Esophagus muscularis mucosa (tissue), 4 donors: ENCODE measurements around the gene EEF1AKMT3. TPM values are rescaled to one million over a fixed set of nuclear protein-coding genes. Genes with fewer than 3 reads are reported as not detected.
A peak's percentile ranks its signal among the peaks of the same experiment; 100 is the strongest.

Experiments used
- DNase-seq: peaks from one replicate; pipeline ENCODE4 v3.0.0-alpha.2; 2017; ENCODE audit errors: extremely low spot score
- H3K27ac ChIP-seq, 4 donors: fragments of 200-600 bp; sonication (generic); replicated peaks in 1 of 4; 1 replicate in 3 of 4; 2 replicates in 1 of 4; pipeline ENCODE4 v1.5.1; 2016 to 2019; ENCODE audit warnings: mild to moderate bottlenecking in 1 of 4
- H3K27me3 ChIP-seq, 4 donors: fragments of 200-600 bp; sonication (generic); one replicate each; pipeline versions ENCODE4 v1.5.1 to v1.6.0; 2016 to 2019
- H3K36me3 ChIP-seq, 4 donors: fragments of 200-600 bp; sonication (generic); one replicate each; pipeline ENCODE4 v1.5.1; 2016 to 2019
- H3K4me1 ChIP-seq, 4 donors: fragments of 200-600 bp; sonication (generic); one replicate each; pipeline ENCODE4 v1.5.1; 2016 to 2019
- H3K4me3 ChIP-seq, 4 donors: fragments of 200-600 bp; sonication (generic); 1 replicate in 2 of 4; 2 replicates in 2 of 4; pipeline ENCODE4 v1.5.1; 2016 to 2019; ENCODE audit warnings: mild to moderate bottlenecking in 4 of 4, moderate library complexity in 1 of 4
- H3K9me3 ChIP-seq, 4 donors: fragments of 200-600 bp; sonication (generic); 1 replicate in 3 of 4; 2 replicates in 1 of 4; pipeline ENCODE4 v1.5.1; 2016 to 2019
- EP300 ChIP-seq: sonication (generic); formaldehyde crosslinking; IDR thresholded peaks from one replicate; pipeline ENCODE4 v1.6.1; 2017; ENCODE audit warnings: antibody characterized with exemption
- POLR2A ChIP-seq: fragments of 450-650 bp; IDR thresholded peaks from one replicate; pipeline ENCODE4 v1.6.1; 2017; ENCODE audit warnings: antibody characterized with exemption, moderate library complexity, mild to moderate bottlenecking, low read depth
- POLR2AphosphoS5 ChIP-seq, 2 donors: sonication (generic); formaldehyde crosslinking; IDR thresholded peaks; one replicate each; pipeline ENCODE4 v1.6.1; 2017; ENCODE audit warnings: antibody characterized with exemption in 2 of 2
- WGBS: methylation state at CpG from one replicate; pipeline ENCODE4 v1.1.5; 2018; 5-methylcytosine and 5-hydroxymethylcytosine counted together
- intact Hi-C: fragments of 100-400 bp; cut with DNase I; formaldehyde crosslinking; loops from one replicate; pipeline ENCODE4 v1.15.1; 2023
- total RNA-seq, 4 donors: library from RNA; depleted of rRNA; stranded (reverse); fragments of >200 nt; gene quantifications; one replicate each; pipeline versions ENCODE4 v1.1.0 to v1.2.1, GENCODE V29; 2016
- TF ChIP-seq, protein P1 (sequence below), 3 experiments: fragments of 200-600 bp in 2 of 3; fragments of 450-650 bp in 1 of 3; sonication (generic) in 2 of 3; IDR thresholded peaks; one replicate each; pipeline ENCODE4 v1.5.1; 2017 to 2019; ENCODE audit warnings: antibody characterized with exemption in 3 of 3, mild to moderate bottlenecking in 2 of 3, moderate library complexity in 1 of 3

The EEF1AKMT3 gene
- total RNA-seq, 4 donors from 2014 or later = 6.6 to 13.2 (median 10.0) TPM

DNA sequence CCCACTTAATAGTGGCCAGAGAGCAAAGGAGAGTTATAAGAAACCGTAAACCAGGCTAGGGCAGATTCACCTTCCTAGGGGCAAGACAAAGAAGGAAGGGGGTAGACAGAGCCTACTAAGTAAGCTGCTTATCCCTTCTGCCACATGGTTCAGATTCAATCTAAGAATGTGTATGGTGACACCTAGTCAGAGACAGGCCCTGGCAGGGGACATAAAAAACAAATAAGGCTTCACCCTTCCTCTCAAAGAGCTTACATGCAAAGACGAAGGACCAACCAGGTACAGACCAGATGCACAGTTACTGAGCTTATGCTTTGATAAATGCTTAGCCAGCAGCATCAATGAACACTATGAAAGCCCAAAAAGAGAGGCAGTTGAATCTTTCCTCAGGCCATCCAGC lies 10.0 kb upstream of the EEF1AKMT3 start:
- no peaks in the 10 kb centered on the region for H3K9me3 ChIP-seq
- DNase-seq = no peak
- H3K4me3 ChIP-seq = no peak overlapping the region
- intact Hi-C loops = no loop called here
- peaks cover 0 to 60% (median 36%) of the 10 kb centered on the region in 4 donors for H3K27me3 ChIP-seq
- H3K36me3 ChIP-seq = peaks cover 0 to 27% (median 16%) of the 10 kb centered on the region in 4 donors
- TF ChIP-seq POLR2AphosphoS5 (IDR thresholded peaks at IDR 0.05) = no peak
- TF ChIP-seq POLR2A = no peak
- TF ChIP-seq, protein P1, sequence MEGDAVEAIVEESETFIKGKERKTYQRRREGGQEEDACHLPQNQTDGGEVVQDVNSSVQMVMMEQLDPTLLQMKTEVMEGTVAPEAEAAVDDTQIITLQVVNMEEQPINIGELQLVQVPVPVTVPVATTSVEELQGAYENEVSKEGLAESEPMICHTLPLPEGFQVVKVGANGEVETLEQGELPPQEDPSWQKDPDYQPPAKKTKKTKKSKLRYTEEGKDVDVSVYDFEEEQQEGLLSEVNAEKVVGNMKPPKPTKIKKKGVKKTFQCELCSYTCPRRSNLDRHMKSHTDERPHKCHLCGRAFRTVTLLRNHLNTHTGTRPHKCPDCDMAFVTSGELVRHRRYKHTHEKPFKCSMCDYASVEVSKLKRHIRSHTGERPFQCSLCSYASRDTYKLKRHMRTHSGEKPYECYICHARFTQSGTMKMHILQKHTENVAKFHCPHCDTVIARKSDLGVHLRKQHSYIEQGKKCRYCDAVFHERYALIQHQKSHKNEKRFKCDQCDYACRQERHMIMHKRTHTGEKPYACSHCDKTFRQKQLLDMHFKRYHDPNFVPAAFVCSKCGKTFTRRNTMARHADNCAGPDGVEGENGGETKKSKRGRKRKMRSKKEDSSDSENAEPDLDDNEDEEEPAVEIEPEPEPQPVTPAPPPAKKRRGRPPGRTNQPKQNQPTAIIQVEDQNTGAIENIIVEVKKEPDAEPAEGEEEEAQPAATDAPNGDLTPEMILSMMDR (IDR thresholded peaks at IDR 0.05) = no peak
- no peak for TF ChIP-seq EP300
- peaks cover 25 to 34% (median 29%) of the 10 kb centered on the region in 4 donors for H3K4me1 ChIP-seq
- 88% methylated on average over 2 of the region's 2 CpGs for WGBS
- no peak overlapping the region for H3K27ac ChIP-seq

DNA sequence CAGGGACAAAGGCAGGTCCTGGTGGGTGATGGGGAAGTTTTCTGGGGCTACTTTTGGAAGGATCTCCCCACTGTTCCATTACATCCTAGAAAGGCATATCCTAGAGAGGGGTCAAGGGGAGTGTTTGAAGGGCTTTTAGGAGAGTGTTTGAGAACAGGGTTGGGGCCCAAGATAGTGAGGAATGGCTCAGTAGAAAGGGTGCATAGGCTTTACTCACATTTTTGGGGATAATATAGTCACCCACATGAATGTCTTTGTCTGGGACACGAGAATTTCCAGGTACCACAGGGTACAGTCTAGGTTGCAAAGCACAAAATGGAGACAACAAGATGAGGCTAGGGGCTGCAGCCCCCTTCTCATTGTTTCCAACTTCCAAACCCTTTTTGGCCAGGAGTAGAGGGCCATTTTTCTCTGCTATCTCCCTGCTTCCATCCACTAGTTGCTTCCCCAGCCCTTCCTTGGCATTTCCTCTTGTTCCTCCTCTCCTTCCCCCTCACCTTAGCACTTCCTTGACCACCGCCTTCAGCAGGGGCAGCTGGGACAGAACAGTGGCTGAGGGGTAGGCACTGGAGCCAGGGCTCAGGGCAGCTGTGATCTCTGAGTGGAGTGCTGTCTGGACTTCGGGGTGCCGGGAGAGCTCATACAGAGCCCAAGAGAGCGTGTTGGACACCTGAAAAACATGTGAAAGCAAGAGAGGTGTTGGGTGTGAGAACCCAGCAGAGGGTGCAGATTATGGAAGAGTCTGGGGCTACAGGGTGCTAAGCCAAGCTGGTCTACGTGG lies 8.3 kb upstream of the EEF1AKMT3 start:
- intact Hi-C loops = no loop called here
- H3K36me3 ChIP-seq = peaks cover 0 to 21% (median 11%) of the 10 kb centered on the region in 4 donors
- H3K4me3 ChIP-seq = peak overlapping the region in 2 of 4 donors; percentile 41 to 60
- DNase-seq = no peak
- peaks cover 25 to 34% (median 29%) of the 10 kb centered on the region in 4 donors for H3K4me1 ChIP-seq
- H3K27me3 ChIP-seq = peaks cover 0 to 60% (median 36%) of the 10 kb centered on the region in 4 donors
- no peak for TF ChIP-seq EP300
- TF ChIP-seq POLR2A = no peak
- TF ChIP-seq, protein P1 (IDR thresholded peaks at IDR 0.05) = no peak
- TF ChIP-seq POLR2AphosphoS5 (IDR thresholded peaks at IDR 0.05) = no peak
- H3K9me3 ChIP-seq = no peaks in the 10 kb centered on the region
- H3K27ac ChIP-seq = no peak overlapping the region
- 78% methylated on average over 6 of the region's 6 CpGs for WGBS

DNA sequence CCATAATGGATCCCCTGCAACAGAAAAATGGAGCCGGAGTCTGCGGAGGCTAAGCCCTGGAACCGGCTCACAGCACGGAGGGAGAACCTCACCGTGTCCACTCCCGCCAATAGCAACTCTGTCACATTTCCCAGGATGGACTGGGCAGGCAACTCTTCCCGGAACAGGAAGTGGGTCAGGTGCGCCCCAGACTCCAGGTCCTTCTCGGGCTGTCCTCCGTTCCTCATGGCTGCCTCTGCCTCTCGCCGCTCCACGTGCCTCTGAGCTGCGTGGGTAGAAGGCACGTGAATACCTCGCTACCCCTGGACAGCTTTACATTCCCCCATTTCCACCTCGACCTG lies 7.8 kb upstream of the EEF1AKMT3 start:
- H3K36me3 ChIP-seq = peaks cover 0 to 22% (median 16%) of the 10 kb centered on the region in 4 donors
- intact Hi-C loops = no loop called here
- DNase-seq = no peak
- H3K4me3 ChIP-seq = peak overlapping the region; percentile 41 to 60 (median 46)
- no peak overlapping the region for H3K27ac ChIP-seq
- WGBS = 37% methylated on average over 6 of the region's 17 CpGs
- no peaks in the 10 kb centered on the region for H3K9me3 ChIP-seq
- peaks cover 0 to 60% (median 36%) of the 10 kb centered on the region in 4 donors for H3K27me3 ChIP-seq
- peaks cover 25 to 34% (median 29%) of the 10 kb centered on the region in 4 donors for H3K4me1 ChIP-seq
- TF ChIP-seq EP300 (no peak), POLR2A (no peak), POLR2AphosphoS5 (IDR thresholded peaks at IDR 0.05) (no peak)
- TF ChIP-seq, protein P1 (IDR thresholded peaks at IDR 0.05) = no peak

DNA sequence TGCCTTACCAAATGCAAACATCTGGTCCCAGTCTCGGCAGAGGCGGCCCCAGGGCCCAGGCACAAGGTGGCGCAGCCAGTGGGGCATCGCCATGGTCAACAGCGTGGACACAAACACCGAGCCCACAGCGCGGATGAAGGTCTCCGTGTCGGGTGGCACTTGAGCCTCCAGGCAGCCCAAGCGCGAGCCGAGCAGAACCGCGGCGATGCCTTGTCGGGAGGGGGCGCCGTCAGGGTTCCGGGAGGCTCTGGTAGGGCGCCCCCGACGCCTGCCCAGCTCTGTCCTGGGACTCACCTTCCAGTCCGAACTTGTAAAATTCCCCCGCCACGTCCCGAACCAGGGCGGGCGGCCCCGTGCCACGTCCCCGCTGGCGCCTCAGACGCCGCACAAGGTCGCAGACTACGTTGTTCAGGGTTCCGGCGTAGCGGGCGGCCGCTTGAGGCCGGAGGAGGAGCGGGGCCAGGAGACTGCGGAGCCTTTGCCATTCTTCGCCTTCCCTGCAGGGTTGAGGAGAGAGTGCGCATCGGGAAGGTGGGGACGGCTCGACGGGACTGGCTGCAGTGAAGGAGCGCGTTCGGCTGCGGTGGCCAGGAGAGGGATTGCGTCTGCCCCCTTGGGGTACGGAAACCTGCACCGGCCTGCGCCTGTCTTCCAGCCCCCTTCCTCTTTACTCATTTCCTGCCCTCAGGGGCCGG lies 7.3 kb upstream of the EEF1AKMT3 start:
- Histone ChIP-seq H3K36me3 (peaks cover 0 to 27% (median 19%) of the 10 kb centered on the region in 4 donors), H3K9me3 (no peaks in the 10 kb centered on the region), H3K4me1 (peaks cover 25 to 34% (median 29%) of the 10 kb centered on the region in 4 donors), H3K27ac (no peak overlapping the region), H3K27me3 (peaks cover 0 to 60% (median 36%) of the 10 kb centered on the region in 4 donors), H3K4me3 (peak overlapping the region; percentile 41 to 60 (median 46))
- intact Hi-C loops = no loop called here
- DNase-seq = no peak
- WGBS = 4% methylated on average over 22 of the region's 60 CpGs
- no peak for TF ChIP-seq POLR2A
- TF ChIP-seq, protein P1 (IDR thresholded peaks at IDR 0.05) = peak in 1 of 3 experiments; percentile 4
